HL-60 (cell line): ENCODE measurements around the gene NDP.

Experiments
- POLR2AphosphoS5 ChIP-seq: IDR thresholded peaks from 2 replicates; pipeline ENCODE4 v1.6.1; 2012; ENCODE audit warnings: low read depth
- SPI1 ChIP-seq: IDR thresholded peaks from 2 replicates; pipeline ENCODE4 v1.6.1; 2012; ENCODE audit warnings: low read depth, mild to moderate bottlenecking, borderline replicate concordance
- TF ChIP-seq, protein P1 (sequence below): IDR thresholded peaks from one replicate; pipeline ENCODE4 v1.5.1; 2011; ENCODE audit warnings: low read length, control low read depth, inconsistent platforms; ENCODE audit not compliant: insufficient read depth

DNA sequence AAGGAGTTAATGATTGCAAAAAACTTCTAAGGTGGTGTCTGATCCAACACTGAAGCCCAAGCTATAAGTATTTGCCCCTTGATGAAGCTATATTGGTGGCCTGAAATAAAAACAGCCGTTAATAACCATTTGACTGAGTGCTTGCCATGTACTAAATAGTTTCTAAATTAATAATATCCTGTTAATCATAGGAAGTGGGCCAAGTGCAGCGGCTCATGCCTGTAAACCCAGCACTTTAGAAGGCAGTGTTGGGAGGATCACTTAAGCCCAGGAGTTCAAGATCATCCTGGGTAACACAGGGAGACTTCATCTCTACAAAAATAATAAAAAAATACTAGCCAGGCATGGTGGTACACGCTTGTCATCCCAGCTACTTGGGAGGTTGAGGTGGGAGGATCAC is 8.3 kb downstream of the NDP start:
- TF ChIP-seq, protein P1, sequence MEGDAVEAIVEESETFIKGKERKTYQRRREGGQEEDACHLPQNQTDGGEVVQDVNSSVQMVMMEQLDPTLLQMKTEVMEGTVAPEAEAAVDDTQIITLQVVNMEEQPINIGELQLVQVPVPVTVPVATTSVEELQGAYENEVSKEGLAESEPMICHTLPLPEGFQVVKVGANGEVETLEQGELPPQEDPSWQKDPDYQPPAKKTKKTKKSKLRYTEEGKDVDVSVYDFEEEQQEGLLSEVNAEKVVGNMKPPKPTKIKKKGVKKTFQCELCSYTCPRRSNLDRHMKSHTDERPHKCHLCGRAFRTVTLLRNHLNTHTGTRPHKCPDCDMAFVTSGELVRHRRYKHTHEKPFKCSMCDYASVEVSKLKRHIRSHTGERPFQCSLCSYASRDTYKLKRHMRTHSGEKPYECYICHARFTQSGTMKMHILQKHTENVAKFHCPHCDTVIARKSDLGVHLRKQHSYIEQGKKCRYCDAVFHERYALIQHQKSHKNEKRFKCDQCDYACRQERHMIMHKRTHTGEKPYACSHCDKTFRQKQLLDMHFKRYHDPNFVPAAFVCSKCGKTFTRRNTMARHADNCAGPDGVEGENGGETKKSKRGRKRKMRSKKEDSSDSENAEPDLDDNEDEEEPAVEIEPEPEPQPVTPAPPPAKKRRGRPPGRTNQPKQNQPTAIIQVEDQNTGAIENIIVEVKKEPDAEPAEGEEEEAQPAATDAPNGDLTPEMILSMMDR = no peak
- TF ChIP-seq POLR2AphosphoS5 (no peak), SPI1 (no peak)
